Measurements from ENCODE around the gene NONO. TPM values are rescaled to one million over a fixed set of nuclear protein-coding genes. Genes with fewer than 3 reads are reported as not detected.
"Not testable (repeated sequence)": the region's sequence is repeated elsewhere in the genome, so short reads cannot be mapped to it uniquely, and the experiment has no call there.

The NONO gene
- total RNA-seq, 2 donors from 2014 or later = 553 to 671 TPM

DNA sequence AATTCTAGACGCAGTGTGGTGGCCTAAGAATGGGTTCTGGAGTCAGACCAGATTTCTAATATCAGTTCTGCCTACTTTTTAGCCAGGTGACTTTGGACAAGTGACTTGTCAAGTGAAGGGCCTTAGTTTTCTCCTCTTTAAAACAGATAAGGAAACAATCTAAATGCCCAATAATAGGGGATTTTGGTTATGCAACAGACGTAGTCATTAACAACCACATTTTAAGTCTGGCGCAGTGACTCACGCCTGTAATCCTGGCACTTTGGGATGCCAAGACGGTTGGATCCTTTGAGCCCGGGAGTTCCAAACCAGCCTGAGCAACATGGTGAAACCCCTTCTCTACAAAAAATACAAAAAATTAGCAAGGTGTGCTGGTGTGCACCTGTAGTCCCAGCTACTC lies 27.4 kb upstream of the NONO start:
- Histone ChIP-seq H3K27me3 (ENCODE audit: control insufficient read depth, insufficient read depth, low read length, poor library complexity, severe bottlenecking) (no peaks in the 10 kb centered on the region), H3K27ac (ENCODE audit: low read depth, low read length) (no peak overlapping the region), H3K36me3 (ENCODE audit: control insufficient read depth, insufficient read depth, low read length) (no peaks in the 10 kb centered on the region), H3K4me1 (ENCODE audit: control insufficient read depth, insufficient read depth, low read length) (no peaks in the 10 kb centered on the region), H3K9ac (ENCODE audit: extremely low read depth, low read length, poor library complexity, severe bottlenecking) (no peak overlapping the region), H3K4me3 (ENCODE audit: low read length) (peak overlapping the region; percentile 83), H3K9me3 (ENCODE audit: control insufficient read depth, low read length) (no peaks in the 10 kb centered on the region)
- Mint-ChIP-seq H3K4me1 (peaks cover 8% of the 10 kb centered on the region), H3K4me3 (peak overlapping the region; percentile 91), H3K27ac (no peak overlapping the region), H3K27me3 (ENCODE audit: insufficient read depth) (no peaks in the 10 kb centered on the region), H3K9me3 (peaks cover 38% of the 10 kb centered on the region), H3K36me3 (ENCODE audit: low read depth) (peaks cover 3% of the 10 kb centered on the region)
- no peak for DNase-seq
- TF ChIP-seq, protein P1, sequence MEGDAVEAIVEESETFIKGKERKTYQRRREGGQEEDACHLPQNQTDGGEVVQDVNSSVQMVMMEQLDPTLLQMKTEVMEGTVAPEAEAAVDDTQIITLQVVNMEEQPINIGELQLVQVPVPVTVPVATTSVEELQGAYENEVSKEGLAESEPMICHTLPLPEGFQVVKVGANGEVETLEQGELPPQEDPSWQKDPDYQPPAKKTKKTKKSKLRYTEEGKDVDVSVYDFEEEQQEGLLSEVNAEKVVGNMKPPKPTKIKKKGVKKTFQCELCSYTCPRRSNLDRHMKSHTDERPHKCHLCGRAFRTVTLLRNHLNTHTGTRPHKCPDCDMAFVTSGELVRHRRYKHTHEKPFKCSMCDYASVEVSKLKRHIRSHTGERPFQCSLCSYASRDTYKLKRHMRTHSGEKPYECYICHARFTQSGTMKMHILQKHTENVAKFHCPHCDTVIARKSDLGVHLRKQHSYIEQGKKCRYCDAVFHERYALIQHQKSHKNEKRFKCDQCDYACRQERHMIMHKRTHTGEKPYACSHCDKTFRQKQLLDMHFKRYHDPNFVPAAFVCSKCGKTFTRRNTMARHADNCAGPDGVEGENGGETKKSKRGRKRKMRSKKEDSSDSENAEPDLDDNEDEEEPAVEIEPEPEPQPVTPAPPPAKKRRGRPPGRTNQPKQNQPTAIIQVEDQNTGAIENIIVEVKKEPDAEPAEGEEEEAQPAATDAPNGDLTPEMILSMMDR (conservative IDR thresholded peaks at IDR 0.05) = no peak
- 88 to 95% methylated on average over 3 to 6 of the region's 6 CpGs for WGBS, 2 experiments (ENCODE audit: insufficient coverage in 1 of 2, insufficient read length in 1 of 2)

DNA sequence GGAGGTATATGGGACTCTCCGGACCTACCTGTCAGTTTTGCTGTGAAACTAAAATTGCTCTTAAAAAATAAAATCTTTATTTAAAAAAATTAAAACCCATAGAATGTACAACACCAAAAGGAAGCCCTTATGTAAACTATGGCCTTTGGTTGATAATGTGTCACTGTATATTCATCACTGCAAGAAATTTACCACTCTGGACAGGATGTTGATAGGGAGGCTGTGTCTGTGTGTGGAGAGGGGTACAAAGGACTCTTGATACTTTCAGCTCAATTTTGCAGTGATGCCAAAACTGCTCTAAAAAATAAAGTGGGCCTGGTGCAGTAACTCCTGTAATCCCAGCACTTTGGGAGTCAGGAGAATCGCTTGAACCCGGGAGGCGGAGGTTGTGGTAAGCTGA lies 26.6 kb upstream of the NONO start:
- no peaks in the 10 kb centered on the region for H3K27me3 ChIP-seq (ENCODE audit: control insufficient read depth, insufficient read depth, low read length, poor library complexity, severe bottlenecking)
- H3K36me3 ChIP-seq (ENCODE audit: control insufficient read depth, insufficient read depth, low read length) = no peaks in the 10 kb centered on the region
- Mint-ChIP-seq H3K36me3 (ENCODE audit: low read depth) (no peaks in the 10 kb centered on the region), H3K27me3 (ENCODE audit: insufficient read depth) (no peaks in the 10 kb centered on the region), H3K9me3 (peaks cover 35% of the 10 kb centered on the region), H3K27ac (no peak overlapping the region), H3K4me3 (no peak overlapping the region), H3K4me1 (peaks cover 8% of the 10 kb centered on the region)
- no peak for DNase-seq
- no peaks in the 10 kb centered on the region for H3K9me3 ChIP-seq (ENCODE audit: control insufficient read depth, low read length)
- H3K27ac ChIP-seq (ENCODE audit: low read depth, low read length) = no peak overlapping the region
- no peaks in the 10 kb centered on the region for H3K4me1 ChIP-seq (ENCODE audit: control insufficient read depth, insufficient read depth, low read length)
- WGBS, 2 experiments (ENCODE audit: insufficient coverage in 1 of 2, insufficient read length in 1 of 2) = 100% methylated on average over 1 of the region's 4 CpGs; no CpG with 5 or more reads in 1 of the 2 experiments
- H3K9ac ChIP-seq (ENCODE audit: extremely low read depth, low read length, poor library complexity, severe bottlenecking) = no peak overlapping the region
- TF ChIP-seq, protein P1 (conservative IDR thresholded peaks at IDR 0.05) = no peak
- no peak overlapping the region for H3K4me3 ChIP-seq (ENCODE audit: low read length)

GRCh38 chrX:71268624-71269023 lies 14.8 kb upstream of the NONO start:
- H3K27me3 ChIP-seq (ENCODE audit: control insufficient read depth, insufficient read depth, low read length, poor library complexity, severe bottlenecking); H3K27ac Mint-ChIP-seq; H3K9ac ChIP-seq (ENCODE audit: extremely low read depth, low read length, poor library complexity, severe bottlenecking); H3K27ac ChIP-seq (ENCODE audit: low read depth, low read length); DNase-seq; H3K4me3 ChIP-seq (ENCODE audit: low read length); H3K4me3 Mint-ChIP-seq; H3K36me3 ChIP-seq (ENCODE audit: control insufficient read depth, insufficient read depth, low read length); H3K4me1 Mint-ChIP-seq; H3K36me3 Mint-ChIP-seq (ENCODE audit: low read depth); H3K4me1 ChIP-seq (ENCODE audit: control insufficient read depth, insufficient read depth, low read length); H3K27me3 Mint-ChIP-seq (ENCODE audit: insufficient read depth); H3K9me3 ChIP-seq (ENCODE audit: control insufficient read depth, low read length): not testable (repeated sequence)
- peaks cover 53% of the 10 kb centered on the region for H3K9me3 Mint-ChIP-seq

DNA sequence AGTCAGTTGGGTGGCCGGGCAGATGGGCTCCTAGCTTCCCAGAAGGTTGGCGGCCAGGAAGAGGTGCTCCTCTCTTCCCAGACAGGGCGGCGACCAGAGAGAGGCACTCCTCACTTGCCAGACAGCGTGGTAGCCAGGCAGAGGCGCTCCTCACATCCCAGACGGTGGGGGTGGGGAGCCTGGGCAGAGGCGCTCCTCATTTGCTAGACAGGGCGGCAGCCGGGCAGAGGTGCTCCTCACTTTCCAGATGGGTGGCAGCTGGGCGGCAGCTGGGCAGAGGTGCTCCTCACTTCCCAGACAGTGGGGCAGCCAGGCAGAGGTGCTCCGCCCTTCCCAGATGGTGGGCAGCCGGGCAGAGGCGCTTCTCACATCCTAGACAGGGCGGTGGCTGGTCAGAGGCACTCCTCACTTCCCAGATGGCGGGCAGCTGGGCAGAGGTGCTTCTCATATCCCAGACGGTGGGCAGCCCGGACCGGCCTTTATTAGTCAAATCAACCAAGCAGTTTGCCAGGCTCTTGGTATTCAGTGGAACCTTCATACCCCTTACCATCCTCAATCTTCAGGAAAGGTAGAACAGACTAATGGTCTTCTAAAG lies 13.5 kb upstream of the NONO start:
- Mint-ChIP-seq H3K27me3 (ENCODE audit: insufficient read depth) (peaks cover 8% of the 10 kb centered on the region), H3K4me3 (no peak overlapping the region), H3K4me1 (no peaks in the 10 kb centered on the region), H3K36me3 (ENCODE audit: low read depth) (peaks cover 2% of the 10 kb centered on the region), H3K27ac (no peak overlapping the region), H3K9me3 (peaks cover 47% of the 10 kb centered on the region)
- TF ChIP-seq, protein P1 (conservative IDR thresholded peaks at IDR 0.05) = no peak
- H3K4me1 ChIP-seq (ENCODE audit: control insufficient read depth, insufficient read depth, low read length) = no peaks in the 10 kb centered on the region
- H3K36me3 ChIP-seq (ENCODE audit: control insufficient read depth, insufficient read depth, low read length) = no peaks in the 10 kb centered on the region
- H3K9me3 ChIP-seq (ENCODE audit: control insufficient read depth, low read length) = no peaks in the 10 kb centered on the region
- no peak overlapping the region for H3K4me3 ChIP-seq (ENCODE audit: low read length)
- DNase-seq = no peak
- WGBS, 2 experiments (ENCODE audit: insufficient coverage in 1 of 2, insufficient read length in 1 of 2) = 95 to 100% methylated on average over 7 to 19 of the region's 19 CpGs
- no peak overlapping the region for H3K27ac ChIP-seq (ENCODE audit: low read depth, low read length)
- no peak overlapping the region for H3K9ac ChIP-seq (ENCODE audit: extremely low read depth, low read length, poor library complexity, severe bottlenecking)
- no peaks in the 10 kb centered on the region for H3K27me3 ChIP-seq (ENCODE audit: control insufficient read depth, insufficient read depth, low read length, poor library complexity, severe bottlenecking)

GRCh38 chrX:71272313-71272712 lies 11.1 kb upstream of the NONO start:
- H3K27me3 ChIP-seq (ENCODE audit: control insufficient read depth, insufficient read depth, low read length, poor library complexity, severe bottlenecking); H3K9ac ChIP-seq (ENCODE audit: extremely low read depth, low read length, poor library complexity, severe bottlenecking); H3K9me3 ChIP-seq (ENCODE audit: control insufficient read depth, low read length); H3K4me3 ChIP-seq (ENCODE audit: low read length); H3K36me3 Mint-ChIP-seq (ENCODE audit: low read depth); H3K4me3 Mint-ChIP-seq; H3K36me3 ChIP-seq (ENCODE audit: control insufficient read depth, insufficient read depth, low read length); H3K27ac ChIP-seq (ENCODE audit: low read depth, low read length); H3K27me3 Mint-ChIP-seq (ENCODE audit: insufficient read depth); H3K27ac Mint-ChIP-seq; DNase-seq; H3K4me1 ChIP-seq (ENCODE audit: control insufficient read depth, insufficient read depth, low read length); H3K4me1 Mint-ChIP-seq: not testable (repeated sequence)
- peaks cover 44% of the 10 kb centered on the region for H3K9me3 Mint-ChIP-seq
- 100% methylated on average over 2 of the region's 2 CpGs; no CpG with 5 or more reads in 1 of the 2 experiments for WGBS, 2 experiments (ENCODE audit: insufficient coverage in 1 of 2, insufficient read length in 1 of 2)
